Regular cardiac myocyte (primary cell): ENCODE measurements around the gene MAD2L1BP. TPM values are rescaled to one million over a fixed set of nuclear protein-coding genes. Genes with fewer than 3 reads are reported as not detected.

ENCODE experiments used
- total RNA-seq: library from RNA; depleted of rRNA; stranded (reverse); fragments of >200 nt; gene quantifications from 2 replicates; pipeline ENCODE4 v1.2.3, GENCODE V29; 2014

Gene MAD2L1BP
- total RNA-seq: 38.0 and 48.5 TPM in 2 replicates

GRCh38 chr6:43635387-43636307 lies at the start of gene MAD2L1BP:
Gene MAD2L1BP, plus strand, starts transcription at chr6:43635840. Its CDS starts 36 bp downstream, at chr6:43635876.

GRCh38 chr6:43629104-43629504 lies 6.5 kb upstream of the MAD2L1BP start, which contains the start of gene GTPBP2:
Gene GTPBP2, minus strand, starts transcription at chr6:43629264. Its CDS starts 102 bp downstream, at chr6:43629162.

GRCh38 chr6:43644940-43645612 lies 9.4 kb downstream of the MAD2L1BP start, which contains the start of gene RSPH9:
Gene RSPH9, plus strand, starts transcription at chr6:43645036. Its CDS starts 63 bp downstream, at chr6:43645099.

GRCh38 chr6:43687437-43688347 lies 52.1 kb downstream of the MAD2L1BP start, which contains the start of gene MRPS18A:
Gene MRPS18A, minus strand, starts transcription at chr6:43687791. Its CDS starts 12 bp downstream, at chr6:43687779.

Other genes starting within 250 kb of the MAD2L1BP start
- gene ABCC10, start 208.3 kb upstream of the MAD2L1BP start, total RNA-seq: 14.4 and 18.8 TPM in 2 replicates
- 0.19 and 0.28 TPM in 2 replicates for gene DLK2, start 180.3 kb upstream of the MAD2L1BP start, total RNA-seq
- 7.6 and 9.0 TPM in 2 replicates for gene TJAP1, start 158.3 kb upstream of the MAD2L1BP start, total RNA-seq
- gene LRRC73, start 125.5 kb upstream of the MAD2L1BP start, total RNA-seq: 0.19 and 0.56 TPM in 2 replicates
- gene YIPF3, start 118.9 kb upstream of the MAD2L1BP start, total RNA-seq: 78.0 and 95.0 TPM in 2 replicates
- 24.0 and 39.5 TPM in 2 replicates for gene POLR1C, start 118.8 kb upstream of the MAD2L1BP start, total RNA-seq
- 21.4 and 28.8 TPM in 2 replicates for gene XPO5, start 59.8 kb upstream of the MAD2L1BP start, total RNA-seq
- gene POLH, start 59.7 kb upstream of the MAD2L1BP start, total RNA-seq: 27.9 and 31.6 TPM in 2 replicates
- gene GTPBP2, start 6.6 kb upstream of the MAD2L1BP start, total RNA-seq: 38.0 and 59.8 TPM in 2 replicates
- gene RSPH9, start 9.2 kb downstream of the MAD2L1BP start, total RNA-seq: 0.58 and 0.85 TPM in 2 replicates
- 27.3 and 43.5 TPM in 2 replicates for gene MRPS18A, start 52.0 kb downstream of the MAD2L1BP start, total RNA-seq
- gene VEGFA, start 134.4 kb downstream of the MAD2L1BP start, total RNA-seq: 241 and 811 TPM in 2 replicates